ENCODE measurements around the gene NKX2-2.

DNA sequence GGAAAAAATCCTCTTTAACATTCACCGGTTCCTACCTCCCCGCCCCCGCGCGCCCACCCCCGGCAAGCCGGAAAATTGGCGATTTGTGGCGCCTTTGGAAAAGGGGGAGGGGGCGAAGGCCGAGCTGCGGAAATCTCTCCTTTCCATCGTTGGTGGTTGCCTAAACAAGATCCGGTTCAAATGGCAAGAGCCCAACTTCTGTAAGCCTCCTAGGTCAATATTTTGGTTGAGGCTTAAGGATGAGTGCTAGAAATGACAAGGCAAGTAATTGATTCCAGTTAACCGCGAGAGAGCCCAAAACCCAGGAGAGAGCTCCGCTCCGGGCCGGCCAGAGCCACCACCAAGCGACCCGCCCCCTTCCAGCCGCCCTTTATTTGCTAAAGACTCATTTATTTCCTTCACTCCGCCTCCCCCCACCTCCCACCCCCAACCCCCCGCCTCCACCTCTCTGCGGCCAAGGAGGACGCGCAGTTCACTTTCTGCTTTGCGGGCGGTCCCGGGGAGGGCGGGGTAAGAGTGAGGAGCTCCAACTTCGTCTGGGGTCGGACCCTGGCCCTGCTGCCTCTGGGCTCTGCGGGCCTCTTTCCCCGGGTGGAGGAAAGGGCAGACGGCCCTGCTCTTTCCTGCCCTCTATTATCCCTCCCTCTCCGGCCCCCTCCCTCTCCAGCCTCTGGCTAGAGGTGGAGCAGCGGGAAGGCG, 838 bp upstream of the NKX2-2 start:
- TF ChIP-seq CTCF (IDR thresholded peaks at IDR 0.05) (no peak), POLR2A (IDR thresholded peaks at IDR 0.05) (no peak), POLR2AphosphoS5 (IDR thresholded peaks at IDR 0.05) (no peak), EP300 (IDR thresholded peaks at IDR 0.05) (no peak)
